Stimulated activated CD4-positive, alpha-beta T cell treated with anti-CD3 and anti-CD28 coated beads, Interleukin-1b, Interleukin-23, amount 100 ng/mL, for 24 hours (primary cell): ENCODE results near the gene NYAP2.

Experiments used
- DNase-seq, 4 experiments: peaks; one replicate each; pipeline ENCODE4 v3.0.0-alpha.2; 2020; ENCODE audit warnings: low read depth in 4 of 4, low spot score in 1 of 4

Gene NYAP2

DNA sequence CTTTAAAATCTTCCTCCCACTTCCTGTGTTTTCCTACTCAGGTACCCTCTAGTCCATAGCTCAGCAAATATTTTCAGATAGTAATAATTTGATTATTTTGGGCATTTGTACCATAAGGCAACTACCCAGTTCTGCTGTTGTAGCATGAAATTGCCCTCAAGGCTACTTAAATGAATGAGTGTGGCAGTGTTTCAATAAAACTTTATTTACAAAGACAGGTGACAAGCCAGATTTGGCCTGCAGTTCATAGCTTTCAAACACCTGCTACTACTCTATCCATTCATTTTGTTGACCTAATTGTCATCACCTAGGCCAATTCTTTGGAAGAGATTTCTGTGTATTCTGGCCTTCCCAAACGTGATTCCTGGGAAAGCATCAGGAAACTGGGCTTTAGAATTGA, 28.9 kb downstream of the NYAP2 start:
- DNase-seq = no peak

DNA sequence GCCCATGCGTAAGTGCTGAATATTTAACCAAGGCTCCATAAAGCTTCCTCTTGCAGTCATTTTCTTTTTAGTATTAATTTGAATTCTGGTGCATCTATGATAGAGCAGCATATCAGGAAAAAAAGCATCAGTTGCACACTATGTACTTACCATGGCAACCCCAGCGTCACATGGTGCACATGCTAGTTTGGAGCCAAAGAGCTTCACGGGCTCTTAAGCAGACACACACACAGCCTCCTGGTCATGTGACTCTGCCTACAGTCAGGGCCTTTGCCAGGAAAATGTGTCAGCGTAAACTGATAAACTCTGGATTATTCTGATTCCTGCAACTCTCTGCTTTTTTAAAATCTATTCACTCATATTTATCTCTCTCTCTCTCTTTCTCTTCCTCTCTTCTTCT, 30.2 kb downstream of the NYAP2 start:
- DNase-seq = no peak

DNA sequence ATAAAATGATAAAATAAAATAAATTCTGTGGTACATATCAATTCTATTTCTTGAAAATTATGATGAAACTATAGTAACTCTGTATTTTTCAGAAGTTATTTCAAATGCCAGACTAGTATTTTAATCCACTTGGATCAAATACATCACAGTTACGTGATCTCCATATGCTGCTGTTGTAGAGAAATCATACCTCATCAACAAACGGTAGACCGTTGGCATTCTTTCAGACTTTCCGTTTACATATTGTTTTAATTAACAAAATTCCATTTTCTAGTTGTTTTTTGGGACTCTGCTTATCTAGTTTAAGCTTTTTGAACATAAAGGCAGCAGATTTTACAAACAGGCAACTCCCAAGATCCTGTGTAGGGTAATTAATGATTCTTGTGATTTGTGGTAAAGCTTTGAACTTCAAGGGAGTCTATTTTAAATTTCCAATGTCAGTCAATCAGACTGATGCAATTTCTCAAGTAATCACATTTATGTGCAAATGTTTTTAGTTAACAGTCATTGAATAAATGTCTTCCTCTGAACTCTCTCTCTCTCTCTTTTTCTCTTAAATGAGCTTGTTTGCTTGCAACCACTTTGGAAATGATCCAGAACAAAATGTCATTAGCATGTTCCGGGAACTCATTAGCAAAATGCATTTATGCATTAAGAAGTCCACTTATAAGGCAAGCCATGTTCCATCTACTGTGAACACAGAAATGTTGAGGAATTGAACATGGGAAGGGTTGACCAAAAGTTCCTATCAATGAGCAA, 31.8 kb downstream of the NYAP2 start:
- DNase-seq = no peak

DNA sequence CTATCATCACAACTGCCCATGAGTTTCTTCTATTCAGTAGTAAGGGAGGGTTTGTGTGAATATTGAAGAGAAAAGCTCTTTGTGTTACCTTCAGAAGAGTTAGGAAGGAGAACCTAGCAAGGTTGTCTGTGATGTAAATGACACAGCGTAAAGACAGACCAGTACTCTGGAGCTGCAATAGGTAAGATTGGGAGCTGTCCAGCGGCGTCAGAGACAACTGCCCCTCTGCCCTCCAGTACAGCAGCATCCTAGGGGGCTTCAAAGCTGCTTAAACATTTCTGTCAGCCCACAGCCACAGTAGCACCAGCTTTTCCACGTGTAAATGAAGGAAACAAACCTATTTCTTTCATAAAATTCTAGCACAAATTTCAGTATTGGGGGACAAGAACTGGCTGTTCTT, 34.5 kb downstream of the NYAP2 start:
- no peak for DNase-seq

DNA sequence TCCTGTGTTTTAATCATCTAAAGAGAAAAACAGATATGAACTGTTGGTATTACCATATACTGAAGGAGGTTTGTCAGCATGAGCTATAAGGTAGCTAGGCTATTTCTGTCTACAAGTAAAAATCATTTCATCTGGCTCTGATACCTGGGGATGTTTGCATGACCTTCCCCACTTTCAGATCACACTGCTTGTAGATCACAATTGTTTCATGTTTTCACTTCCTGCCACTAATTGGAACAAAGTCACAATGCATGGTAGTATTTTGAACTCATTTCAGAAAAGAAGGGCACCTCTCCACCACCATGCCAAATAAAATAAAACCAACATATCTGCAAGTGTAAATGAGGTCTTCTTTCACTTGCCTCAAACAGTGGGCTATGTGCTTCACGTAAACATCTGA, 37.8 kb downstream of the NYAP2 start:
- no peak for DNase-seq

DNA sequence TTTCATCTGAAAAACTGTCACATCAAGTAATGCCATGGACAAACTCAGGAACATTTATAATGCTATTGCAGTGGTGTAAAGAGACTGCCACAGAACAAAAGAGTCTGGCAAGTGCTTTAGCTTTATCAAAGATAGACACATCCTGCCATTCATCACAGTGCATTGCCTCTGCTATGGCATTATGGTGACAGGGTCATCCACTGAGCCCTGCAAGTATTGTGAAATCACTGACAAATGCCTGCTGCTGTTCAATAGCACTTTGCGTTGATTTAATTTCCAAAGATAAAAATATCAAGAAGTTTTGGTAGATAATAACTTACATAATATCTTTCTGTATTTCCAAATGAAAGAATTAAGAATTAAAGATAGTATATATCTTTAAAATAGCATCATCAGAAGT, 38.7 kb downstream of the NYAP2 start:
- DNase-seq = no peak

DNA sequence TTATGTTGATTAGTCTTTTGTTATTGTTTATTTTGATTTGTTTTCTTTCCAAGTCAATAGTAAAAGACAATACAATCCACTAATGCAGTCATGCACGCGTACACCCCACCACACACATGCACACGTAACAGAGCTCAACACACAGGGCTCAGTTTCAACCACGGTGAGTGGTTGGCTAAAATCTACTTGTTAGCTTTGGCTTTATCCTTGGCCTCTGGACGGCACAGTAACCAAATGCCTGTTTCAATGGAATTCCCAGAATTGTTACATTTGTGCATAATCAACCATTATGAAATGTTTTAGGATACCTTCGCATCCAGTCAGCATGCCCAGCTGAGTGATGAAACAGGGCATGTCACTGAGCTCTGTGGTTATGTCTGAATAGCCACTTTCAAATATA, 53.2 kb downstream of the NYAP2 start:
- DNase-seq = no peak

DNA sequence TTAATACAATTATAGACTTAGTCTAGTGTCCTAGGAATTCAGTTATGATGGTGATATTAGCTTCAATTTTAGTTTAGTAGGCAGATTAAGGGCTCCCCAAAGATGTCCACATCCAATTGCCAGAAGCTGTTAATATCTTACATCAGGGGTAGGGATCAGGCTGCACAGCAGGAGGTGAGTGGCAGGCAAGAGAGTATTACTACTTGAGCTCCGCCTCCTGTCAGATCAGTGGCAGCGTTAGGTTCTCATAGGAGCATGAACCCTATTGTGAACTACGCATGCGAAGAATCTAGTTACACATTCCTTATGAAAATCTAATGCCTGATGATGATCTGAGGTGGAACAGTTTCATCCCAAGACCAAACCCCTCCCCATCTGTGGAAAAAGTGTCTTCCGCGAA, 54.9 kb downstream of the NYAP2 start:
- no peak for DNase-seq

DNA sequence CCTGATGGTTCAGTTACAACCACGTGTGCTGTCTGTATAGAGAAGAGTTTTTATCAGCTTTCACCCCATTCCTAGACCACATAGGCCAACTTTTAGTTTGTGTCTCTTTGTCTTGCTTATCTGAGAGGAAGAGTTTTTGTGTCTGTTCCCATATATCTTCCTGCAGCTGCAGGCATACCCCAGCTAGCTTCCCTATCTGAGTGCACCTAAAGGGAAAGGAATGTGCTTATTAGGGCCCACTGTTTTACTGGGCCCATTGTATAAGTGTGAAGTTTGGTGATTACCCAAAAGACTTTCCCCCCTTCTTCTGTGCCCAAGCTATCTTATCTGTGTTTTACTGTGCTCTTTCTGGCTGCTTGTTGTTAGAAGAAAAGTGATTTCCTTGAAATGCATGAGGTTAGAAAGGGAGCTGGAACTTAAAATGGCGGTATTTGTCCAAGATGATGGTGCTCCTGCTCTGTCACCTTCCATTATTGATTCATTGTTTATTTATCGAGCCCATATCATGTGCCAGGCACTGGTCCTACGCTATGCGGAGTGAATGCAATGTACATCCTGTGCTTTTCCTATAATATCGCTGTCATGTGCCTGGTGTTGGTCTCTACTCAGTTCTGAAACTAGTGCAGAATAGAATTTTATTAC, 57.2 kb downstream of the NYAP2 start:
- no peak for DNase-seq

DNA sequence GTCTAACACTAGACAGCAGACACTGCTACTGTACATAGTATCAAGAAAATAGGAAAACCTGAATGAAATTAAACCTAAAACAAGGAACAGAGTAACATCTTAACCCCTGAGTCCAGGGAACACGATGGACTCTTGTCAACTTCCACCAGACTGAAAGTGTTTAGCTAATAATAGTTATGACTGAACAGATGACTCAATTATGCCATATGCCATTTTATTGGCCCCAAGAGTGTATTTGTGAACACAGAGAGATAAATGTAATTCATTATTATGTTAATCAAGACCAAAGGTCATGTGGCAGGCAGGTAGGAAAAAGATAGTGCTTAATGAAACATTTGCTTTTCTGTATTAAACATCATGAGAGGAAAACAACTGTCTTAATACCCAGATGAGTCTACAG, 58.0 kb downstream of the NYAP2 start:
- DNase-seq = no peak

DNA sequence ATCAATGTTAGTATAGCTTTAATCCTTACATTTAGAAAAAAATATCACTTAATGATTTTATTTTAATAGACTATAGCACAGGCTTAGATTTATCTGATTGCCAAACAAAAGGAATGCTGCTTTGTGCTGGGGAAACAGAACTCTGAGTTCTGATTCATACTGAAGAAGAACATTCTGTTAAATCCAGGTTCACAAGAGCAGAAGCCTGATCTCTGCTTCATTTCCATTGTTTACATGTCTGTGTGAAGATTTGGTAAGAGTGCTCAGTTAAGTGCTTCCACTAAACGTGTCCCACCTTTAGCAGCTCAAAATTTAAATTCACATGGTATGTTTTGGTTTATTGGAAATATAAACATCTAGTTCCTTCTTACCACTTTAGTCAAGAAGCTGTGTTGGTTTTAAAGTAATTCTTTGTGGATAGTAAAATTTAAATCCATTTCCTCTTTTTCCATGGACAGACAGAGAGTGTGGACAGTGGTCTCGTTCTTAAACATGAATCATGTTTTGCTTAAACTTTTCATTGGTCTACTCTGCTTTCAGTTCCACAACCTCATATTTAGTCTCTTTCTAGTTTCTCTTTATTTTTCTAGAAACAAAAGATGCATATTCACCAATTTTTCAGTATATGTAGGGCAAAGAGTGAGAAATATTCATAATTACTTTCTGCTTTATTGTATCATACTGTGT, 59.1 kb downstream of the NYAP2 start:
- no peak for DNase-seq

DNA sequence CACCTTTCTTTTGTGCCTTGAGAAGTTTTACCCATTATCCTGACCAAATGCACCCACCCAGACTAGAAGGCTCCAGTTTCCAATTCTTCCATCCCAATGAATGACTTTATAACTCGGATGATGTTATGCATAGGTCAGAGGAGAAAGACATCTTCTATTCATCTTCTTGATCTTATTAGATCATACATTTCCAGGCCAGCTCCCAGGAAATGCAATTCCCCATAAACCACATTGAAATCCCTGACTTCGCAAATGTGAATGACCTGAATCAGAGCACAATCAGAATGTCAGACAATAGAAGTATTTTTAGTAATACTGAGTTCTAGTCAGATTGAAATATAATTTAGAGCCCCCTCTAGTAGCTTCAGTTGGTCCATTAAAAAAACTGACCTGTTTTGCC, 62.9 kb downstream of the NYAP2 start:
- DNase-seq = no peak

DNA sequence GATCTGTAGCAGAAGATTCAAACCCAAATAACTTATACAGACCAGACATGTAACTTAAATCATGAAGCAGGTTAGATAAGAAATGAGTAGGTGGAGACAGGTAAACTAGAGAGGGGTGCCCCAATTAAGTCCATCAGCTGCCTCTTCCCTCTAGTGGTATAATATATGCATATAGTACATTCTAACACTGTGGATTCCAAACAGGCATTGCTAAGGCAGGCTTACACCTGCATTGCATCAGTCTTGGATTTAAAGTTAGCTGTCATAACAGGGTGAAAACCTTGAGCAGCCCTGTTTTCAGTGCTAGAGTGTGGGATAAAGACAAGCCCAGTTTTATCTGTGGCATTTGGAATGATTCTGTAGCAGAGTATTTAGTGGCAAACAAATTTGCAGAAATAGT, 63.4 kb downstream of the NYAP2 start:
- DNase-seq = no peak

DNA sequence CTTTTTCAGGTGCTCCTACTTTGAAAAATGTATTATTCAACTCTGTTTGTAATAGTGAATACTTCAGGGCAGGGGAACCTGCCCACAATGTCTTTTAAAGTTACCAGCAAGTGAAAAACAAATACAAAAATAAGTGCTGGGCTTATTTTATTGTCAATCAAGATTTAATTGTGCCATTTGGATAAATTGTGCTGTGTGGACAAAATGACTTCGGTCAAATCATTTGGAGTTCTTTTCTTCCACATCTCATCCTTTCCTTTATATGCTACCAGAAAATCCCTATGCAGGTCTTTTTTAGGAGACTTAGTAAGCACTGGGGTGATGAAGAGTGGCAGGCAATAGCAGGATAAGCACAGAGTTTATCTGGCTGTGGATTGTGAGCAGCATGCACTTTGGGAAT, 63.9 kb downstream of the NYAP2 start:
- no peak for DNase-seq

DNA sequence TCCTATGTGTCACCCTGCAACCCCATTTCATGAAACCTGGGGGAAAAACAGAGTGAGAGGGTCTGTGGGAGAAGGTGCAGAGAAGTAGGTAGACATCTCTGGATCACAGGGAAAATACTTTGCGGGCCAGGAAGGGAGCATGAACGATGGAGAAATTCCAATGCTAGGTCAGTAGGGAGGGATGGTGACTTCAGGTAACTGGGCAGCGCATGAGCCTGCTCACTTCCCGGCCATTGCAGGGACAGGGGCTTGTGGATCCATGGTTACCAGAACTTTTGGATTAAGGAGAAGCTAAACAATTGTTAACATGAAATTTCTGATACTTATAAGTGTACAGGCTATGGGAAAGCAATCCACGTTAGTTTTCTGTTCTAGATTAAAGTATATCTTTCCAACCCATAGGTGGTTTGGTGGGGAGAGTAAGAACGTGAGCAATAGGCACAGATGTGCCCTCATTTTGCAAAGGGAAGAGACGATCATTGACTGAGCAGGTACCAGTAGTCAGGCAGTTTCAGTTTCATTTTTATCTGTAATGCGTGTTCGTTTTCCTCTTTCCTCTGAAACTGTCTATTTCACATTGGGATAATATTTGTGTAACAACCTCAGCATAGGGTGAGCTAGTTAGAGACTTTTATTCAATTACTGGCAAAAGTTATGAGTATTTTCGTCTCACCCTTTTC, 65.0 kb downstream of the NYAP2 start:
- DNase-seq = no peak

DNA sequence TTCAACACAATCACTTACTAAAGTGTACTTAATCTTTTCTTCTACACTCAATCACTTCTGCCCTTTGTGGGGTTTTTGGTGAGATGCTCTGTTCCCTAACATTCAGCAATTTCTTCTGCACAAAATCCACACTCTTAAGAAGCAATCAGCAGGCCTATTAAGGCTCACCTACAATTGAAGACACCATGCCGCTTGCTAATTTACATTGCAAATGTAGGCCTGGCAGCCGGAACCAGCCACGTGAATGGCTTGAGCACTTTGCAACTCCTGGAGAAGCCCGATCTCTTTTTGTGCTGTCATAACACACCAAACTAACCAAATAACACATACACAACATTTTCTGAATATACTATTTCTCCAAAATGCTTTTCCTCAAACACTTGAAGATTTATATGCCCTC, 66.3 kb downstream of the NYAP2 start:
- DNase-seq = no peak

DNA sequence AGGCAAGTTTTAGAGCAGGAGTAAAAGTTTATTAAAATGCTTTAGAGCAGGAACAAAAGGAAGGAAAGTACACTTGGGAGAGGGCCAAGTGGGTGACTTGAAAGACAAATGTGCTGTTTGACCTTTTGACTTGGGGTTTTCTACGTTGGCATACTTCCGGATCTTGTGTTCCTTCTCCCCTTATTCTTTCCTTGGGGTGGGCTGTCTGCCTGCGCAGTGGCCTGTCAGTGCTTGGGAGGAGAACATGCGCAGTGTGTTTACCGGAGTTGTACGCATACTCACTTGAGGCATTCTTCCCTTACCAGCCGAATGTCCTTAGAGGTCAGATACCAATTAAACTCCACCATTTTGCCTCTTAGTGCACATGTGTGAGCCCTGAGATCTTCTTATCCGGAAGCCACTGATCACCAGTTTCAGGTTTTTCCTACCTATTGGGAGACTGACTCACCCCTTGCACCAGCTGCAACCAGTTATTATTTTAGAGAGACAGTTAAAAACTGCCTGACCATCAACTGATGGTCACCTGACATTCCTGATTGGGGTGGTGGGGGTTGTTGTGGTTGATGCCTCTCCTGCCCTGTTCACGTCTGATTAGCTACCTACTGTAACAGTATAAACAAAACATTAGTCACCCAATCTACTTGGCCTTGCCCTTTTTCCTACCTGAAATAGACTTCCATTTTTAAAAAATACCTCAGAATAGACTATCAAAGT, 67.5 kb downstream of the NYAP2 start:
- DNase-seq = no peak

DNA sequence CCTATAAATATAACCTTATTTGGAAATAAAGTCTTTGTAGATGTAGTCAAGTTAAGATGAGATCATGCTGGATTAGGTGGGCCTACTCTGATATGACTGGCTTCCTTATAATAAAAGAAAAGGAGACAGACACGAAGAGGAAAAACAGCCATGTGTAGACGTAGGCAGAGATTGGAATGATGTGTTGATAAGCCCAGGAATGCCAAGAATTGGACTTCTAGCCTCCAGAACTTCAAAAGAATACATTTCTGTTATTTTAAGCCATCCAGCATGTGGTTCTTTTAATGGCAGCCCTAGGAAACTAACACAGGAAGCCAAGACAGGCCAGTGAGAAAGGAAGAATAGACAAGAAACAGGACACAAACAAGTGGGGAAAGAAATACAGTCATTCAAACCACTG, 68.6 kb downstream of the NYAP2 start:
- DNase-seq = no peak

DNA sequence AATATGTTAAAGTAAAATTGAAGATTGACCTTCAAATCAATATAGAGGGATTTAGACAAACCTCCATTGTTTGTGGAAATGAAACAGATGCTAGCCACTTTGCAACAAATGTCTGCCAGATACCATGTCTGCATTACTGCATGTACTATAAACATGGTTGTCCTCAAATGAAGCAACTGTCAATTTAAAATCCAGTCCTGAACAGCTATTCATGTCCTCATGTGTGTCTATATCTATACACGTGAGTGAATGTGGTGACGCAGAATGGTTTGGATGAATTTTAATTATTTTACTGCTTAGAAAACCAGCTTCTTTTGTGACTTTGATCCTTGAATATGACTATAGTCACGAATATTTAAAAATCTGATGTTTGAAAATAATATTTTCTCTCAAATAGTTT, 71.5 kb downstream of the NYAP2 start:
- DNase-seq = no peak

DNA sequence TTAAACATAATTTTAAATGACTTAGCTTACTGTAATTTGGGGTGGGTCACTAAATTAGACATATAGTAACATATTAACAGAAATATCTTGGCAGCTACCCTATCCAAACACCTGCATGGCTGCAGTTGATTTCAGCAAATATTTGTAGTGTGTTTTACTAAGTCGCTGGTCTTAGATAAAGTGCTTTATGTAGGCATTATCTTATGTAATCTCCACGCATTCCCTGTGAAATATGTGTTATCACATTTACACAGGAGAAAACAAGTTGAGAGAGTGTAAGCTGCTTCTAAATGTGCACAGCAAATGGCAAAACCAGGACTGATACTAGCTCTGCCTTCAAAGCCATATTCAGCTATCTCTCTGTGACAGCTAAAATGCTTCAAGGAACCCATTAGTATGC, 72.0 kb downstream of the NYAP2 start:
- DNase-seq = no peak

DNA sequence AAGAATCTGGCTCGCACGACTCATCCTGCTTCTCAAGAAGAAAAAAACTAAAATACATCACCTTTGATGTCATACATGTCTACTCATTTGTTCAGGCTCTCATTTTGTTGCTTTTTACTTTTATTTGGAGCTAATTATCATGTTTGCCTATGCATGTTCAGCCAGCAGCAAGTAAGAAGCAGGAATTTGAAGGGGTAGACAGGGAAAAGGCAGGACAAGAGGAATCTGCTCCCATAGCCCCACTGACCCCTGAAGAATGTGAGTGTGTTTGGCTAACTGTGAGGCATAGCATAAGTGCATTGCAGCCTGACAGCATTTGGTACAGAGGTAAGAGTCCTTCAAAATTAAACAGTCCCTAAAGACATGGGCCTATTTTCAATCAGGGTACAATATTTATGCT, 72.7 kb downstream of the NYAP2 start:
- DNase-seq = no peak
